Colonic mucosa (tissue), 4 donors: ENCODE results near the gene IQSEC1. TPM values are rescaled to one million over a fixed set of nuclear protein-coding genes. Genes with fewer than 3 reads are reported as not detected.

ENCODE experiments used
- DNase-seq: peaks from one replicate; pipeline ENCODE4 v3.0.0-alpha.2; 2020
- H3K27ac ChIP-seq: fragments of 200-600 bp; one replicate; pipeline ENCODE4 v1.8.0; 2021
- H3K27me3 ChIP-seq: fragments of 200-600 bp; one replicate; pipeline ENCODE4 v1.8.0; 2021
- H3K36me3 ChIP-seq: fragments of 200-600 bp; one replicate; pipeline ENCODE4 v1.8.0; 2021
- H3K4me1 ChIP-seq: fragments of 200-600 bp; one replicate; pipeline ENCODE4 v1.8.0; 2021; ENCODE audit warnings: mild to moderate bottlenecking
- H3K4me3 ChIP-seq: fragments of 200-600 bp; one replicate; pipeline ENCODE4 v1.8.0; 2021
- H3K9ac ChIP-seq, 2 donors: one replicate each; pipeline ENCODE4 v1.7.0; 2013; ENCODE audit warnings: control low read depth in 2 of 2, low read depth in 2 of 2, low read length in 2 of 2
- H3K9me3 ChIP-seq: fragments of 200-600 bp; one replicate; pipeline ENCODE4 v1.8.0; 2021
- intact Hi-C: fragments of 100-400 bp; cut with DNase I; formaldehyde crosslinking; loops from one replicate; pipeline ENCODE4 v1.14.1; 2022
- total RNA-seq, 2 donors: library from RNA; stranded (reverse); fragmentation: NEBNext Ultra II Directional in 1 of 2; extraction: Animal tissue kit (Norgen Biotek cat#: 25700) in 1 of 2; gene quantifications; one replicate each; pipeline ENCODE4 v1.2.1, GENCODE V29; 2021
- TF ChIP-seq, protein P1 (sequence below): fragments of 200-600 bp; IDR thresholded peaks from one replicate; pipeline ENCODE4 v1.8.0; 2022; ENCODE audit warnings: antibody characterized with exemption, mild to moderate bottlenecking
- donor health status: healthy.
- donor health status: DM: no; HTN: no; CAD: no.
- donor health status: DM: no; HTN: no; CAD: no.

IQSEC1 gene
- total RNA-seq, 2 donors from 2014 or later: 14.8 to 19.2 TPM

- TF ChIP-seq, protein P1, sequence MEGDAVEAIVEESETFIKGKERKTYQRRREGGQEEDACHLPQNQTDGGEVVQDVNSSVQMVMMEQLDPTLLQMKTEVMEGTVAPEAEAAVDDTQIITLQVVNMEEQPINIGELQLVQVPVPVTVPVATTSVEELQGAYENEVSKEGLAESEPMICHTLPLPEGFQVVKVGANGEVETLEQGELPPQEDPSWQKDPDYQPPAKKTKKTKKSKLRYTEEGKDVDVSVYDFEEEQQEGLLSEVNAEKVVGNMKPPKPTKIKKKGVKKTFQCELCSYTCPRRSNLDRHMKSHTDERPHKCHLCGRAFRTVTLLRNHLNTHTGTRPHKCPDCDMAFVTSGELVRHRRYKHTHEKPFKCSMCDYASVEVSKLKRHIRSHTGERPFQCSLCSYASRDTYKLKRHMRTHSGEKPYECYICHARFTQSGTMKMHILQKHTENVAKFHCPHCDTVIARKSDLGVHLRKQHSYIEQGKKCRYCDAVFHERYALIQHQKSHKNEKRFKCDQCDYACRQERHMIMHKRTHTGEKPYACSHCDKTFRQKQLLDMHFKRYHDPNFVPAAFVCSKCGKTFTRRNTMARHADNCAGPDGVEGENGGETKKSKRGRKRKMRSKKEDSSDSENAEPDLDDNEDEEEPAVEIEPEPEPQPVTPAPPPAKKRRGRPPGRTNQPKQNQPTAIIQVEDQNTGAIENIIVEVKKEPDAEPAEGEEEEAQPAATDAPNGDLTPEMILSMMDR: no peak
- Histone ChIP-seq H3K9ac (no peak overlapping the region), H3K9me3 (no peaks in the 10 kb centered on the region), H3K4me1 (no peaks in the 10 kb centered on the region), H3K36me3 (no peaks in the 10 kb centered on the region), H3K27ac (no peak overlapping the region), H3K27me3 (no peaks in the 10 kb centered on the region), H3K4me3 (no peak overlapping the region)
- DNase-seq: no peak
- intact Hi-C loops: no loop called here
Observed at GRCh38 chr3:12932347-12932746, 140.9 kb downstream of the IQSEC1 start.

GRCh38 chr3:12931273-12931905, 141.8 kb downstream of the IQSEC1 start:
- no peak overlapping the region for H3K4me3 ChIP-seq
- no peaks in the 10 kb centered on the region for H3K9me3 ChIP-seq
- intact Hi-C loops: no loop called here
- H3K4me1 ChIP-seq: no peaks in the 10 kb centered on the region
- TF ChIP-seq, protein P1: no peak
- DNase-seq: no peak
- H3K27ac ChIP-seq: no peak overlapping the region
- H3K27me3 ChIP-seq: no peaks in the 10 kb centered on the region
- H3K36me3 ChIP-seq: no peaks in the 10 kb centered on the region
- H3K9ac ChIP-seq: no peak overlapping the region

DNA sequence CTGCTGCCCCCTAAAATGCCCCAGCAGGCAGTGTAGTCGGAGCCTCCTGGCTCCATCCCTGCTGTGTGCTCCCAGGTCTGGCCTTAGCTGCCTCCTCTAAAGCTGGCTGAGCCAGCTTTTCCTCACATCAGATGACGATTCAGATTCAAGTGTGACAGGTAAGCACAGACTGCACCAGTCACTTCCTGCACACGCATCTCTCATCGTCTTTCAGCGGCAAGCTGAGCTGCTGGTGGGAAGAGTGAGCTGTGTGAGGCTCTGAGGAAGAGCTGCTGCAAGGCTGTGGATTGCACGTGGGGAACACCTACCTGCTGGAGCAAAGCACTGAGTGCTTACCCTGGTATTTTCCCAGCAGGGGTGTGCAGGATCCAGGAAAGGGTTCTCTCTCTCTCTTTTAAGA, 143.4 kb downstream of the IQSEC1 start:
- no peaks in the 10 kb centered on the region for H3K4me1 ChIP-seq
- H3K36me3 ChIP-seq: no peaks in the 10 kb centered on the region
- H3K9ac ChIP-seq: no peak overlapping the region
- H3K27ac ChIP-seq: no peak overlapping the region
- no peak for DNase-seq
- no peaks in the 10 kb centered on the region for H3K27me3 ChIP-seq
- intact Hi-C loops: no loop called here
- no peak overlapping the region for H3K4me3 ChIP-seq
- no peaks in the 10 kb centered on the region for H3K9me3 ChIP-seq
- TF ChIP-seq, protein P1: no peak

DNA sequence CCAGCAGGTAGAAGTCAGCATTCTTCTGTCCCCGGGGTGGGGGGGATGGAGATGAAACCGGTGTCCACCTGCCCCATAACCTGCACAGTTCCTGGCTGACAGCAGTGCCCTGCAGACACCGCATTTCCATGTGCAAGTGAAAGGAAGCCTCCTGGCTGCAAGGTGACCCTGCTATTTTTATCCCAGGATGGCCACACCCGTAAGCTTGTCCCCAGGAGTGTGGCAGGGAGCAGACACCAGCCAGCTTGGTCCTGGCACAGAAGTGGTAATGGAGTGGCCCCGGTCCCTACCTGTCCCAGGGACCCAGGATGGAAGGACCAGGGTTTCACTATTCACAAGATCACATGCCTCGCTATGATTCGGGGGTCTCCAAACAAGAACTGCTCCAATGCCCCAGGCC, 146.6 kb downstream of the IQSEC1 start:
- no peak for DNase-seq
- H3K9me3 ChIP-seq: no peaks in the 10 kb centered on the region
- H3K27ac ChIP-seq: no peak overlapping the region
- H3K9ac ChIP-seq: no peak overlapping the region
- H3K36me3 ChIP-seq: no peaks in the 10 kb centered on the region
- no peak overlapping the region for H3K4me3 ChIP-seq
- TF ChIP-seq, protein P1: no peak
- no peaks in the 10 kb centered on the region for H3K4me1 ChIP-seq
- no peaks in the 10 kb centered on the region for H3K27me3 ChIP-seq
- intact Hi-C loops: no loop called here

DNA sequence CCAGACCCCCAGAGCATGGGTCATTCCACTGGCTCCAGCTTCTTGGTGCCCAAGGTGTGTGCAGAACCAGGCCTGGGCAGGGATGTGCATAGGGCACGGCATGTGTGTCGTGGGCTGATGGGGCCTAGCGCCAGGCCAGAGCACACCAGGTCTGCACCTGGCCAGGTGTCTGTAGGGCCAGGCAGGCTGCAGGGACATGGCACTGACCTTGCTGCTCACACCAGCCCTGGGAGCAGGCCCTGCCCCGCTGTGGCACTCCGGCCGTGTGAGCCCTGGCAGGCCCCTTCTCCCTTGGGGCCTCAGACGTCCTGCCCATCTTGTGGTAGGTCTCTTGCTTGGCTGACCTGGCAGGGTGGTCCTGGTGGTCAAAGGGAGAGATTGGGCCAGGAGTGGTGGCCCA, 147.6 kb downstream of the IQSEC1 start:
- H3K4me3 ChIP-seq: no peak overlapping the region
- no peak overlapping the region for H3K9ac ChIP-seq
- intact Hi-C loops: no loop called here
- no peaks in the 10 kb centered on the region for H3K9me3 ChIP-seq
- TF ChIP-seq, protein P1: no peak
- no peaks in the 10 kb centered on the region for H3K36me3 ChIP-seq
- no peak overlapping the region for H3K27ac ChIP-seq
- H3K27me3 ChIP-seq: no peaks in the 10 kb centered on the region
- DNase-seq: no peak
- H3K4me1 ChIP-seq: no peaks in the 10 kb centered on the region
